CD4-positive, alpha-beta T cell treated with Interleukin-1 beta for 1 hour (primary cell): ENCODE measurements around the gene PCDH19.

Source experiments
- DNase-seq, 2 donors: peaks; one replicate each; pipeline ENCODE4 v3.0.0-alpha.2; 2020 to 2022

Gene PCDH19

GRCh38 chrX:100289066-100289558 is 121.0 kb downstream of the PCDH19 start:
- DNase-seq, result no peak

DNA sequence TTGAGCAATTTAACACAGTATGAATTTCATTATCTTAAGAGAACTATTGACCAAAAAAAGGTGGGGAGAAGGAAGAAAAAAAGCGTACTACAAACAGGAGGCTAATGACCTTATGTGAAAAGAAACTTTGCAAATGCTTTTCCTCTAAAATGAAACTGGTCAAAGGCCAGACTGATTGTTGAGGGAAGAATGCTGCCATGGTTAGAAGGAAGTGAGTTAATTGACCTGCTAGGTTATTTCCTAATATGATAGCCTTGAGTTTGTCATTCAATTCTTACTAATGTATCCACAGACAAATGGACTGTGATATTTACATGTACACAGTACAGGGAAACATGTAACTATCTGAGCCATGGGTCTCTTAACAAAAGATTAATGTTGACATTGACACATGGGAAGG is 132.8 kb downstream of the PCDH19 start:
- no peak for DNase-seq

- DNase-seq, result no peak
Observed at GRCh38 chrX:100274916-100275315, 135.2 kb downstream of the PCDH19 start.

DNA sequence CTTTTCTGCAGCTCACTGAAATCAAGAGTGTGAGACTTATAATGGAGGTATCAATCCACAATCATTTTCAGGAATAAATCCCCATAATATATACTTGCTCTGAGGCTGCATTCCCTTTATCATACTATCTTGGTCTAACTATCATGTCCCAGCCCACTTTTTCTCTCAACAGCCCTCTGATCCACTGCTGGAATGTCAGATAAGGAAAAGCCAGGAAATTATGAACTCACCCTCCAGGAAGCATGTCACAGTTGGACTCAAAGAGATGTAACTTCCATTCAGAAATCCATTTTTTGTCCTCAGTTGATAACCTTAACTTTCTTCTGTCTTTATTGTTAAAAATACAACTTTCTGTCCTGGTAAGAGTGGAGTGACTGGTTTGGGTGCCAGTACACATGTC is 144.9 kb downstream of the PCDH19 start:
- DNase-seq, result no peak

- no peak for DNase-seq
Observed at GRCh38 chrX:100264200-100264599, 145.9 kb downstream of the PCDH19 start.

DNA sequence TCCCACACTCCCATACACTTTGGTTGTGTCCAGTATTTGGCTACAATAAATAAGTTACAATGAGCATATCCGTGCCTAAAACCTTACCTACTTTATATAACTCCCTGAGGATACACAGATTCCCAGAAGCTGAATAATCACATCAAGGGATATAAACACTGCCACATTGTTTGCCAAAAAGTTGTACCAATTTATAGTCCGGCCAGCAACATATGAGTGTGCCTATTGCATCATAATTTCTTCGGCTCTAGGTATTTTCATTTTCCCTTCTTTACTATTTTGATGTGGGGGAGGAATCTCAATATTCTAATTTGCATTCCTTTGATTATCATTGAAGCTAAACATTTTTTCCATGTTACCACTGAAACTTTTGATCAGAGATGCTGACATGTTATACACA is 146.4 kb downstream of the PCDH19 start:
- no peak for DNase-seq

DNA sequence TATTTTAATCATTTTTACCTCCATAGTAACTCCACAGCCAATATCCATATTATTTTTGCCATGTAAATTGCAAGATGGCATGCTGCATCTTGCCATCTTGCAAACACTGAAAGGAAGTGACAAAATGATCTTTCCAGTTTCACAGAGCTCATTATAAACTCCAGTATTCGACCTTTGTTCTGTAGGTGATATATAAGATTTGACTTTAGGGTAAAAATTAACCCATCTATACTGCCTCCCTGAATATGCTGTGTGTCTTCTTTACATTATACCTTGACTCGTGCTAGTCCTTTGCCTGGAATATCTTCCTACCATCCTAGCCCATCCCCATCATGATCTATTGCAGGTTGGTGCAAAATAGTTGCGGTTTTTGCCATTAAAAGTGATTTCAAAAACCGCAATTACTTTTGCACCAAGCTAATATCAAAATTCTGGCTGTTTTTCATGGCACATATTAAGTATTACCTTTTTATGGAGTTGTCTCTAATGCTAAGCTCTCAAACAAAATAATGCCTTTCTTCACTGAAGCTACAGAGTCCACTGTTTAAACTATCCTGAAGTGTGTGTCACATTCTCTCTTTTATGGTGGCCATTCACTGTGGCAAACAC is 161.1 kb downstream of the PCDH19 start:
- DNase-seq, result no peak

DNA sequence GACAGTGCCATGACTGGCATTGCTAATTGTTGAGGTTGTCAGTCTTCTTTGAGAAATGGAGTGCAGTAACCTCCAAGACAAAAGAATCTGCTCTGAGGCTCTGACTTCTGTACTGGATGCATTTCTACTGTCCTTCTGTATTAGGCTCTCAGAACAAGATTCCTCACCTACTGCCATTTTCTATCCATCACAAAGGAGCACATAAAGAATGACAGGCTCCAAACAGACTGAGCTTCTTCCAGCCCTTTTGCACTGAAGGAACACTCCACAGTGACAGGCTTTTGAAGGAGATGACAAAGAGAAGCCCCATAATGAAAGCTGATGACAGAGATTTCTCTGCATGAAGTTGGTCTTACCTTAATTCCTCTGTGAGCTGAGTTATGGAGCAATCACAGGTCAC is 162.2 kb downstream of the PCDH19 start:
- no peak for DNase-seq

GRCh38 chrX:100244681-100245080 is 165.4 kb downstream of the PCDH19 start:
- no peak for DNase-seq
